HEK293T (cell line): ENCODE measurements around the gene TMTC2.

ENCODE experiments used
- BHLHE40 ChIP-seq: fragments of 450-650 bp; IDR thresholded peaks from 2 replicates; pipeline ENCODE4 v1.6.1; 2016; ENCODE audit warnings: mild to moderate bottlenecking, moderate library complexity, borderline replicate concordance
- ELF4 ChIP-seq: fragments of 450-650 bp; IDR thresholded peaks from 2 replicates; pipeline ENCODE4 v1.6.1; 2017; ENCODE audit warnings: antibody characterized with exemption
- SP1 ChIP-seq: fragments of 450-650 bp; IDR thresholded peaks from 2 replicates; pipeline ENCODE4 v1.6.1; 2017
- TARDBP ChIP-seq: fragments of 450-650 bp; IDR thresholded peaks from 2 replicates; pipeline ENCODE4 v1.6.1; 2016
- TF ChIP-seq, protein P1 (sequence below): fragments of 450-650 bp; IDR thresholded peaks from 2 replicates; pipeline ENCODE4 v1.6.1; 2016

DNA sequence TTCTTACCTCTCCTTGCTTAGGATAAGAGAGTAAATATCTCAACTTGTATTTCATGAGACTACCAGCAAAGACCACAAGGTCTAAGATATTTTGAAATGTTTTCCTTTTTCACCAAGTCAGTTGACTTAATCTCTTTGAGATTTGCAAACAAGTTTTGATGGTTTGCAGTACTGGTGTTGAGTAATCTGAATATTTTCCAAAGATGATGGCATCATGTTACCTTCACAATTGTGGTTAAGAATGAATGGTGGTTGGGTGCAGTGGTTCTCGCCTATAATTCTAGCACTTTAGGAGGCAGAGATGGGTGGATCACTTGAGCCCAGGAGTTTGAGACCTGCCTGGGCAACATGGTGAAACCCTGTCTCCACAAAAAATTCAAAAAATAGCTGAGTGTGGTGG lies 225.7 kb downstream of the TMTC2 start:
- TF ChIP-seq BHLHE40 (no peak), ELF4 (no peak), SP1 (no peak), TARDBP (no peak)
- TF ChIP-seq, protein P1, sequence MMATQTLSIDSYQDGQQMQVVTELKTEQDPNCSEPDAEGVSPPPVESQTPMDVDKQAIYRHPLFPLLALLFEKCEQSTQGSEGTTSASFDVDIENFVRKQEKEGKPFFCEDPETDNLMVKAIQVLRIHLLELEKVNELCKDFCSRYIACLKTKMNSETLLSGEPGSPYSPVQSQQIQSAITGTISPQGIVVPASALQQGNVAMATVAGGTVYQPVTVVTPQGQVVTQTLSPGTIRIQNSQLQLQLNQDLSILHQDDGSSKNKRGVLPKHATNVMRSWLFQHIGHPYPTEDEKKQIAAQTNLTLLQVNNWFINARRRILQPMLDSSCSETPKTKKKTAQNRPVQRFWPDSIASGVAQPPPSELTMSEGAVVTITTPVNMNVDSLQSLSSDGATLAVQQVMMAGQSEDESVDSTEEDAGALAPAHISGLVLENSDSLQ = no peak
